K562 (cell line): Measurements from ENCODE around the gene AGGF1. TPM values are rescaled to one million over a fixed set of nuclear protein-coding genes. Genes with fewer than 3 reads are reported as not detected.

Experiments
- ARID2 ChIP-seq: fragments of 450-650 bp; IDR thresholded peaks from 2 replicates; pipeline ENCODE4 v1.6.1; 2017; ENCODE audit warnings: antibody characterized with exemption, mild to moderate bottlenecking
- HOXB6 ChIP-seq: fragments of 250-450 bp; sonication (Bioruptor Pico); IDR thresholded peaks from 2 replicates; pipeline ENCODE4 v1.5.1; 2022; ENCODE audit warnings: mild to moderate bottlenecking, borderline replicate concordance
- NCOR1 ChIP-seq: fragments of 450-650 bp; IDR thresholded peaks from 2 replicates; pipeline ENCODE4 v1.6.1; 2016; ENCODE audit warnings: mild to moderate bottlenecking, moderate library complexity
- PHF21A ChIP-seq: fragments of 450-650 bp; IDR thresholded peaks from 2 replicates; pipeline ENCODE4 v1.6.1; 2017; ENCODE audit warnings: low read depth, borderline replicate concordance
- PTBP1 ChIP-seq: fragments of 200-400 bp; formaldehyde crosslinking; IDR thresholded peaks from 2 replicates; pipeline ENCODE4 v1.6.1; 2017; ENCODE audit warnings: low read depth, low read length
- RAD21 ChIP-seq, 2 experiments: fragments of 250-450 bp in 1 of 2; fragments of 450-650 bp in 1 of 2; sonication (Bioruptor Pico) in 1 of 2; formaldehyde crosslinking in 1 of 2; IDR thresholded peaks in 1 of 2; conservative IDR thresholded peaks in 1 of 2; 2 replicates each; pipeline versions ENCODE4 v1.4.0 to v1.8.0; 2020 to 2022; ENCODE audit warnings: mild to moderate bottlenecking in 2 of 2, moderate library complexity in 1 of 2
- REST ChIP-seq, 2 experiments: fragments of 450-650 bp; formaldehyde crosslinking in 1 of 2; IDR thresholded peaks; 2 replicates each; pipeline versions ENCODE4 v1.4.0 to v1.6.1; 2014 to 2020; ENCODE audit warnings: mild to moderate bottlenecking in 2 of 2, borderline replicate concordance in 1 of 2, low read depth in 1 of 2
- polyA plus RNA-seq, 8 experiments: library from polyadenylated mRNA; depleted of rRNA in 4 of 8; stranded (reverse) in 5 of 8; unstranded in 3 of 8; fragments of >200 nt; fragmentation: Nextera tagmentation in 2 of 8; fragmentation: Illumina TruSeq in 1 of 8; extraction: Ambion mirVana in 2 of 8; extraction: Trizol in 1 of 8; gene quantifications; 2 replicates each; pipeline versions ENCODE4 v1.2.1 to v1.2.3, GENCODE V29; 2011 to 2014; ENCODE audit warnings: inconsistent platforms in 1 of 8, missing spikeins in 1 of 8
- total RNA-seq, 7 experiments: library from RNA; depleted of rRNA in 6 of 7; stranded (reverse); fragments of >200 nt in 6 of 7; fragmentation: Illumina TruSeq in 2 of 7; extraction: Trizol in 2 of 7; gene quantifications; 2 replicates each; pipeline versions ENCODE4 v1.2.1 to v1.2.3, GENCODE V29; 2011 to 2021; ENCODE audit warnings: low replicate concordance in 1 of 7
- TF ChIP-seq, protein P1 (sequence below): fragments of 450-650 bp; formaldehyde crosslinking; IDR thresholded peaks from 2 replicates; pipeline ENCODE4 v1.4.0; 2020; ENCODE audit warnings: mild to moderate bottlenecking, moderate library complexity

Gene AGGF1
- total and polyA plus RNA-seq, 9 of the 15 experiments (the other 6 are each of a cell fraction or from before 2014, with no cell fraction given): 5.2 to 20.4 (median 13.4) TPM

- TF ChIP-seq PTBP1: no peak
- TF ChIP-seq REST (IDR thresholded peaks at IDR 0.05; ENCODE audit: borderline replicate concordance): peak; percentile 79
- no peak for TF ChIP-seq REST (CRISPR knock-in tag; IDR thresholded peaks at IDR 0.05; ENCODE audit: low read depth)
- TF ChIP-seq, protein P1, sequence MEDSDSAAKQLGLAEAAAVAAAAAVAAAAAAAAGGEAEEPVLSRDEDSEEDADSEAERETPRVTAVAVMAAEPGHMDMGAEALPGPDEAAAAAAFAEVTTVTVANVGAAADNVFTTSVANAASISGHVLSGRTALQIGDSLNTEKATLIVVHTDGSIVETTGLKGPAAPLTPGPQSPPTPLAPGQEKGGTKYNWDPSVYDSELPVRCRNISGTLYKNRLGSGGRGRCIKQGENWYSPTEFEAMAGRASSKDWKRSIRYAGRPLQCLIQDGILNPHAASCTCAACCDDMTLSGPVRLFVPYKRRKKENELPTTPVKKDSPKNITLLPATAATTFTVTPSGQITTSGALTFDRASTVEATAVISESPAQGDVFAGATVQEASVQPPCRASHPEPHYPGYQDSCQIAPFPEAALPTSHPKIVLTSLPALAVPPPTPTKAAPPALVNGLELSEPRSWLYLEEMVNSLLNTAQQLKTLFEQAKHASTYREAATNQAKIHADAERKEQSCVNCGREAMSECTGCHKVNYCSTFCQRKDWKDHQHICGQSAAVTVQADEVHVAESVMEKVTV: peak; percentile 75
- 0 out of 2 replicates have a peak, but pooled peaks have one; percentile 25 for TF ChIP-seq ARID2
- TF ChIP-seq PHF21A: no peak
- TF ChIP-seq HOXB6 (CRISPR knock-in tag): no peak
- TF ChIP-seq RAD21 (CRISPR knock-in tag; conservative IDR thresholded peaks at IDR 0.05 in 1 of 2, IDR thresholded peaks at IDR 0.05 in 1 of 2): peak; percentile 82 to 83
- no peak for TF ChIP-seq NCOR1
Measured at GRCh38 chr5:77015938-77016569, 14.2 kb upstream of the AGGF1 start (continued).
